Measurements from ENCODE around the gene FERMT1. TPM values are rescaled to one million over a fixed set of nuclear protein-coding genes. Genes with fewer than 3 reads are reported as not detected.

Gene FERMT1
- total and polyA plus RNA-seq, 2 of the 13 experiments (the other 11 are each of a cell fraction or from before 2014, with no cell fraction given), result 15.8 to 29.5 TPM

- TF ChIP-seq ZNF710 (CRISPR knock-in tag; IDR thresholded peaks at IDR 0.05; ENCODE audit: borderline replicate concordance), result no peak
- TF ChIP-seq ZSCAN12 (CRISPR knock-in tag; IDR thresholded peaks at IDR 0.05), result no peak
- TF ChIP-seq RNF2 (conservative IDR thresholded peaks at IDR 0.05; ENCODE audit: low read depth), result no peak
- TF ChIP-seq ATF2 (CRISPR knock-in tag; IDR thresholded peaks at IDR 0.05), result no peak
- TF ChIP-seq ZNF800 (CRISPR knock-in tag; IDR thresholded peaks at IDR 0.05), result no peak
Observed at GRCh38 chr20:6148073-6148472, 25.2 kb upstream of the FERMT1 start (continued).

- POLR2A ChIA-PET, result no interaction called here
- no peaks in the 10 kb centered on the region for H3K4me1 ChIP-seq (ENCODE audit: insufficient read depth, low read length)
- no peaks in the 10 kb centered on the region for H3K27me3 ChIP-seq (ENCODE audit: control insufficient read depth in 1 of 2, insufficient read depth in 2 of 2, low read length in 2 of 2)
- H3K4me2 ChIP-seq (ENCODE audit: low read depth, low read length), result no peak overlapping the region
- FAIRE-seq (peak; percentile 87), ATAC-seq (peak; percentile 89), DNase-seq (ENCODE audit: low spot score) (peak; percentile 70)
- no peaks in the 10 kb centered on the region for H4K20me1 ChIP-seq (ENCODE audit: insufficient read depth, low read length)
- no peaks in the 10 kb centered on the region for H3K79me2 ChIP-seq (ENCODE audit: insufficient read depth, low read length)
- H3K36me3 ChIP-seq (replicated peaks in 1 of 2; ENCODE audit: control insufficient read depth in 1 of 2, insufficient read depth in 2 of 2, low read length in 2 of 2), result no peaks in the 10 kb centered on the region
- H3K9ac ChIP-seq (ENCODE audit: insufficient read depth, low read depth, low read length), result no peak overlapping the region
- in situ Hi-C loops (cut with HindIII; ENCODE audit: extremely low pct_ligation_motif_present, low pct_unique_long_range_greater_than_20kb), result loop anchor here (25.0 kb wide), 1 partner anchor 1145 kb away; no protein-coding TSS in a partner anchor
- no peak overlapping the region for H2AFZ ChIP-seq (ENCODE audit: low read length)
- no peaks in the 10 kb centered on the region for H3K9me3 ChIP-seq (ENCODE audit: low read length)
- H3K27ac ChIP-seq (ENCODE audit: extremely low read length, insufficient read depth, low read length), result no peak overlapping the region
- CTCF ChIA-PET (ENCODE audit: low intra/inter-chr PET ratio, low total read pairs), result interaction anchor here (0.7 to 1.6 kb wide), 4 partner anchors 123 to 1144 kb away, joined by 3 to 5 read pairs (median 3); no protein-coding TSS in a partner anchor
- intact Hi-C loops (cut with micrococcal nuclease; ENCODE audit: unreplicated experiment), result loop anchor here (2.0 to 10.0 kb wide), 4 partner anchors 624 to 1234 kb away; partner anchors contain the start of gene BMP2
- under 1% methylated on average over 10 of the region's 10 CpGs for WGBS (ENCODE audit: low lambda C conversion rate)
- no peak overlapping the region for H3K4me3 ChIP-seq (replicated peaks in 1 of 3; ENCODE audit: insufficient read depth in 1 of 3, low read depth in 2 of 3, low read length in 3 of 3)
- no TSS peak for BruUV-seq (replicated peaks)
- TF ChIP-seq ELF3 (CRISPR knock-in tag; IDR thresholded peaks at IDR 0.05) (0 out of 2 replicates have a peak, but pooled peaks have one; percentile 14), TEAD3 (CRISPR knock-in tag; optimal IDR thresholded peaks at IDR 0.05; ENCODE audit: borderline replicate concordance) (peak; percentile 27), KAT2B (IDR thresholded peaks at IDR 0.05; ENCODE audit: borderline replicate concordance, low read depth, low read length) (no peak), ZBTB39 (CRISPR knock-in tag; IDR thresholded peaks at IDR 0.05) (no peak), SP140L (CRISPR knock-in tag; IDR thresholded peaks at IDR 0.05; ENCODE audit: borderline replicate concordance) (no peak), RBFOX2 (IDR thresholded peaks at IDR 0.05; ENCODE audit: low read depth, low read length) (no peak), RELA (CRISPR knock-in tag; IDR thresholded peaks at IDR 0.05) (no peak), KDM2A (CRISPR knock-in tag; IDR thresholded peaks at IDR 0.05; ENCODE audit: borderline replicate concordance, low read depth) (no peak), U2AF1 (optimal IDR thresholded peaks at IDR 0.05; ENCODE audit: low read depth, low read length) (no peak), MXI1 (IDR thresholded peaks at IDR 0.05; ENCODE audit: borderline replicate concordance, low read depth, low read length) (0 out of 3 replicates have a peak, but pooled peaks have one; percentile 20)
Observed at GRCh38 chr20:6142348-6142993, 19.6 kb upstream of the FERMT1 start.
